Fibroblast of lung (primary cell): ENCODE measurements around the gene THEM5.

Experiments used
- CTCF ChIP-seq, 2 donors: IDR thresholded peaks in 1 of 2; conservative IDR thresholded peaks in 1 of 2; 1 replicate in 1 of 2; 2 replicates in 1 of 2; pipeline ENCODE4 v1.5.1; 2011 to 2012; ENCODE audit warnings: low read length in 2 of 2, control low read depth in 1 of 2, inconsistent platforms in 1 of 2, low read depth in 1 of 2, mild to moderate bottlenecking in 1 of 2
- EZH2 ChIP-seq: IDR thresholded peaks from 2 replicates; pipeline ENCODE4 v1.5.1; 2012; ENCODE audit warnings: low read length, control low read depth, mild to moderate bottlenecking; ENCODE audit errors: missing control alignments

- TF ChIP-seq CTCF (conservative IDR thresholded peaks at IDR 0.05 in 1 of 2, IDR thresholded peaks at IDR 0.05 in 1 of 2; ENCODE audit: low read depth in 1 of 2, low read length in 2 of 2): no peak
- no peak for TF ChIP-seq EZH2
Measured at GRCh38 chr1:151871284-151872030, 17.9 kb upstream of the THEM5 start.
